Neural cell (in vitro differentiated cells): Measurements from ENCODE around the gene IL17RC. TPM values are rescaled to one million over a fixed set of nuclear protein-coding genes. Genes with fewer than 3 reads are reported as not detected.

Experiments
- H2AFZ ChIP-seq: fragments of 200-600, 300-800 bp; sonication (generic), shearing (Covaris generic); 2 replicates; pipeline ENCODE4 v1.6.0; 2014; ENCODE audit warnings: low read depth, mild to moderate bottlenecking, antibody characterized with exemption, low read length, moderate library complexity
- H3F3A ChIP-seq: fragments of 200-600 bp; shearing (Covaris generic); 2 replicates; pipeline ENCODE4 v1.6.1; 2016; ENCODE audit warnings: mild to moderate bottlenecking, moderate library complexity, mixed read lengths, antibody characterized with exemption, low read length; ENCODE audit not compliant: insufficient read depth, poor library complexity, severe bottlenecking
- H3K27ac ChIP-seq: fragments of 200-600, 300-800 bp; sonication (generic), shearing (Covaris generic); 2 replicates; pipeline ENCODE4 v1.5.1; 2014; ENCODE audit warnings: mild to moderate bottlenecking, low read length, moderate library complexity
- H3K27me3 ChIP-seq: fragments of 300-800, 200-600 bp; sonication (generic), shearing (Covaris generic); 2 replicates; pipeline ENCODE4 v1.6.0; 2014; ENCODE audit warnings: mild to moderate bottlenecking, low read depth, low read length, moderate library complexity; ENCODE audit not compliant: insufficient read depth
- H3K36me3 ChIP-seq: fragments of 300-800, 200-600 bp; sonication (generic), shearing (Covaris generic); 2 replicates; pipeline ENCODE4 v1.5.1; 2014; ENCODE audit warnings: mild to moderate bottlenecking, antibody characterized with exemption, low read length, moderate library complexity; ENCODE audit not compliant: insufficient read depth
- H3K4me2 ChIP-seq: fragments of 300-800, 200-600 bp; sonication (generic), shearing (Covaris generic); 2 replicates; pipeline ENCODE4 v1.6.0; 2014; ENCODE audit warnings: mild to moderate bottlenecking, low read length
- H3K4me3 ChIP-seq: fragments of 300-800, 200-600 bp; sonication (generic), shearing (Covaris generic); 2 replicates; pipeline ENCODE4 v1.5.1; 2014; ENCODE audit warnings: mild to moderate bottlenecking, low read length, moderate library complexity
- H3K79me2 ChIP-seq: fragments of 200-600 bp; shearing (Covaris generic); replicated peaks from 2 replicates; pipeline ENCODE4 v1.6.0; 2014; ENCODE audit warnings: mild to moderate bottlenecking, low read length, moderate library complexity; ENCODE audit not compliant: insufficient read depth
- H3K9ac ChIP-seq: fragments of 300-800, 200-600 bp; sonication (generic), shearing (Covaris generic); 2 replicates; pipeline ENCODE4 v1.6.1; 2016; ENCODE audit warnings: mild to moderate bottlenecking, low read length, mixed read lengths
- H3K9me2 ChIP-seq: fragments of 200-600 bp; shearing (Covaris generic); 2 replicates; pipeline ENCODE4 v1.6.1; 2016; ENCODE audit warnings: mild to moderate bottlenecking, low read length, mixed read lengths; ENCODE audit not compliant: insufficient read depth
- H3K9me3 ChIP-seq: fragments of 200-600, 300-800 bp; sonication (generic), shearing (Covaris generic); 2 replicates; pipeline ENCODE4 v1.6.1; 2016; ENCODE audit warnings: mild to moderate bottlenecking, mixed run types, low read length, moderate library complexity, mixed read lengths
- H4K20me1 ChIP-seq: fragments of 200-600 bp; shearing (Covaris generic); 2 replicates; pipeline ENCODE4 v1.6.1; 2016; ENCODE audit warnings: mild to moderate bottlenecking, mixed run types; ENCODE audit not compliant: insufficient read depth
- CTCF ChIP-seq: fragments of 450-650 bp; IDR thresholded peaks from 2 replicates; pipeline ENCODE4 v1.5.1; 2014; ENCODE audit warnings: antibody characterized with exemption, mild to moderate bottlenecking, moderate library complexity; ENCODE audit not compliant: poor library complexity, severe bottlenecking
- EP300 ChIP-seq: fragments of 450-650 bp; conservative IDR thresholded peaks from 2 replicates; pipeline ENCODE4 v1.6.1; 2014; ENCODE audit warnings: antibody characterized with exemption, mild to moderate bottlenecking, moderate library complexity; ENCODE audit not compliant: poor library complexity, severe bottlenecking
- EZH2 ChIP-seq: fragments of 200-600, 300-800 bp; shearing (Covaris generic), sonication (generic); IDR thresholded peaks from 2 replicates; pipeline ENCODE4 v1.6.1; 2014; ENCODE audit warnings: antibody characterized with exemption, low read length, borderline replicate concordance, mild to moderate bottlenecking; ENCODE audit not compliant: insufficient read depth, poor library complexity, severe bottlenecking
- MXI1 ChIP-seq: fragments of 450-650 bp; conservative IDR thresholded peaks from 2 replicates; pipeline ENCODE4 v1.6.1; 2014; ENCODE audit warnings: antibody characterized with exemption, mild to moderate bottlenecking; ENCODE audit not compliant: poor library complexity, severe bottlenecking
- POLR2AphosphoS5 ChIP-seq: IDR thresholded peaks from 2 replicates; pipeline ENCODE4 v1.6.1; 2012
- RAD21 ChIP-seq: fragments of 450-650 bp; conservative IDR thresholded peaks from 2 replicates; pipeline ENCODE4 v1.6.1; 2014; ENCODE audit warnings: antibody characterized with exemption, mild to moderate bottlenecking, moderate library complexity
- REST ChIP-seq: IDR thresholded peaks from 2 replicates; pipeline ENCODE4 v1.6.1; 2012; ENCODE audit warnings: borderline replicate concordance
- SMC3 ChIP-seq: fragments of 450-650 bp; conservative IDR thresholded peaks from 2 replicates; pipeline ENCODE4 v1.6.1; 2014; ENCODE audit warnings: antibody characterized with exemption, mild to moderate bottlenecking, moderate library complexity; ENCODE audit not compliant: poor library complexity
- TAF1 ChIP-seq: IDR thresholded peaks from 2 replicates; pipeline ENCODE4 v1.6.1; 2012; ENCODE audit warnings: low read depth
- polyA plus RNA-seq: library from polyadenylated mRNA; depleted of rRNA; stranded (reverse); fragments of >200 nt; gene quantifications from 2 replicates; pipeline ENCODE4 v1.2.3, GENCODE V29; 2014

IL17RC gene
- polyA plus RNA-seq, 1 donor from 2014 or later = not detected

GRCh38 chr3:9908286-9908685, 8.6 kb upstream of the IL17RC start:
- Histone ChIP-seq H2AFZ (no peak overlapping the region), H3K4me2 (no peak overlapping the region), H3K27me3 (no peaks in the 10 kb centered on the region), H3K79me2 (no peaks in the 10 kb centered on the region), H3K27ac (no peak overlapping the region), H3F3A (no peaks in the 10 kb centered on the region), H4K20me1 (no peaks in the 10 kb centered on the region), H3K36me3 (no peaks in the 10 kb centered on the region), H3K9me3 (no peaks in the 10 kb centered on the region), H3K9me2 (no peaks in the 10 kb centered on the region), H3K9ac (no peak overlapping the region), H3K4me3 (no peak overlapping the region)
- TF ChIP-seq POLR2AphosphoS5 = no peak
- TF ChIP-seq TAF1 = no peak
- TF ChIP-seq CTCF = no peak
- no peak for TF ChIP-seq SMC3
- TF ChIP-seq MXI1 = no peak
- TF ChIP-seq RAD21 = no peak
- no peak for TF ChIP-seq EZH2
- no peak for TF ChIP-seq REST
- no peak for TF ChIP-seq EP300

- Histone ChIP-seq H3K27ac (no peak overlapping the region), H3K4me2 (no peak overlapping the region), H3K9me3 (no peaks in the 10 kb centered on the region), H2AFZ (no peak overlapping the region), H3K9ac (no peak overlapping the region), H3K27me3 (peaks cover 2% of the 10 kb centered on the region), H3K9me2 (no peaks in the 10 kb centered on the region), H3K36me3 (no peaks in the 10 kb centered on the region), H3K4me3 (no peak overlapping the region), H4K20me1 (no peaks in the 10 kb centered on the region), H3F3A (no peaks in the 10 kb centered on the region), H3K79me2 (no peaks in the 10 kb centered on the region)
- TF ChIP-seq SMC3 (no peak), CTCF (no peak), REST (no peak), MXI1 (no peak), TAF1 (no peak)
Measured at GRCh38 chr3:9909221-9910013, 7.5 kb upstream of the IL17RC start.
